Colon (tissue), 2 donors: ENCODE data around the gene PC.

ENCODE experiments used
- FAIRE-seq: peaks from 2 replicates; lab custom pipeline; 2012; peaks lifted over from hg19 to GRCh38; lab: Jason Lieb, UNC
- donor health status: control.
- donor health status: control.

PC gene

DNA sequence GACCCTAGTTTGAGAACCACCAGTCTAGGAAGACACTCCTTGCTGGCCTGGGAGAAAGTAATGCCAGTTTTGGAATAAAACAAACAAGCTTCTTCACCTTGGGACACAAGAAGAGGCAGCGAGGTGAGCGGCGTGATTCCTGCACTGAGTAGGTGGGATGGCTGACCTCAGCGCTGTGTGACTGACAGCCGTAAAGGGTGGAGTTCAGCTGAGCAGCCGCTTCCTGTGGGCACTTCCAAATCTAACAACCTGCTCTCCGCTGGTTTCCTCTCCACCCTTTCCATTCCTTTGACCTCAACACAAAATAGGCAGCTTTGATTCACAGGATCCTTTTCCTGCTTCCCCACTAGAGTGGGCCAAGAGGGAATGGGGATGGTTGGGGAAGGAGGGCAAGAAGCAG lies 45.8 kb downstream of the PC start:
- FAIRE-seq = no peak

DNA sequence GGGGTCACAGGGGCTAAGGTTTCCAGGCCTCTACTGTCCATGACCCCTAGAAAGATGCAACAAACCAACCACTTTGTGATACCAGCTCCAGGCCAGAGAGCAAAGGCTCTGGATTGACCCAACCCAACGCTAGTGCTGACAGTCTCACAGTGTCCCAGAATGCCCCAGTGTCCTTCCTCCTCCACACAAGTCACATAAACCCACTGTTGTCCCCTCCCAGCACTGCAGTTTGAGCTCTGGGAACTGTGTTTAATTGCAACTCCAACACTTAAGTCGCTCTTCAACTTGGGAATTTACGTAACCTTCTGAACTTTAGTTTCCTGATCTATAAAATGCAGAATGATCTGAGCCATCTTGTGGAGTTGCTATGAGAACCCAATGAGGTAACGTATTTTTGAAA lies 47.5 kb downstream of the PC start:
- no peak for FAIRE-seq

DNA sequence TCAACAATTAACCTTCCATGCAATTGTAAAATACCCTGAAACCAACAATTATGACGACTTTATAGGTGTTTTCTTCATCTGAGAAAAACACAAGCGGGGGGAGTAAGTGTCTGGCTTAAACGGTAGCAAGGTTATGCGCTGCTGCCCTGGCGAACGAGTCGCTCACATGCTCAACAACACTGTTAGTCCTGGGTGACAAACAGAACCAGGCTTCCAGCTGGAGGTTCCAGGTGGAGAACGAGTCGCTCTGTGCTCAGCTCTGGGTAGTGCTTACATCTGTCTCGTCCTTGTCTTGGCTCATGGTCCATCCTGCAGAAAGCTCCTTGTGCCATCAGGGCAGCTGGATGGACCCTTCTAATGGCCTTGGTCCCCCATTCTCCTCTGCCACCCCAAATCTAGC lies 48.2 kb downstream of the PC start:
- no peak for FAIRE-seq

DNA sequence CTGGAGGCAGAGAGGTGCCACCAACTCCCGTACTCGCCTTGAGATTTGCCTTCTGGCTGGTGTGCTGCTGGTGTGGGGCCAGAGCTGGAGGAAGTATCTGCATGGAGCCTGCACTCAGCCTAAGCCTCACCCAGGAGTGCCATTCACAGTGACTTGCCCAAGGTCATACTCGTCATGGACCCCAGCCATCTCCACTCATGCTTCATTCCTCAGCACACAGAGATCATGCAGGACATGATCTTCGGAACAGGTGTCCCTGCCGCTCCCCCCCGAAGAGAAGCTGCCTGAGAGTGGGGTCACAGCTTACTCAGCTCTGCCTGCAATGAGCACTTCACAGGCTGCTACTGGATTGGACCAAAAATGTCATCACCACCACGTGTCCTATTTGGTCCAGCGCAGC lies 49.0 kb downstream of the PC start:
- FAIRE-seq = no peak

DNA sequence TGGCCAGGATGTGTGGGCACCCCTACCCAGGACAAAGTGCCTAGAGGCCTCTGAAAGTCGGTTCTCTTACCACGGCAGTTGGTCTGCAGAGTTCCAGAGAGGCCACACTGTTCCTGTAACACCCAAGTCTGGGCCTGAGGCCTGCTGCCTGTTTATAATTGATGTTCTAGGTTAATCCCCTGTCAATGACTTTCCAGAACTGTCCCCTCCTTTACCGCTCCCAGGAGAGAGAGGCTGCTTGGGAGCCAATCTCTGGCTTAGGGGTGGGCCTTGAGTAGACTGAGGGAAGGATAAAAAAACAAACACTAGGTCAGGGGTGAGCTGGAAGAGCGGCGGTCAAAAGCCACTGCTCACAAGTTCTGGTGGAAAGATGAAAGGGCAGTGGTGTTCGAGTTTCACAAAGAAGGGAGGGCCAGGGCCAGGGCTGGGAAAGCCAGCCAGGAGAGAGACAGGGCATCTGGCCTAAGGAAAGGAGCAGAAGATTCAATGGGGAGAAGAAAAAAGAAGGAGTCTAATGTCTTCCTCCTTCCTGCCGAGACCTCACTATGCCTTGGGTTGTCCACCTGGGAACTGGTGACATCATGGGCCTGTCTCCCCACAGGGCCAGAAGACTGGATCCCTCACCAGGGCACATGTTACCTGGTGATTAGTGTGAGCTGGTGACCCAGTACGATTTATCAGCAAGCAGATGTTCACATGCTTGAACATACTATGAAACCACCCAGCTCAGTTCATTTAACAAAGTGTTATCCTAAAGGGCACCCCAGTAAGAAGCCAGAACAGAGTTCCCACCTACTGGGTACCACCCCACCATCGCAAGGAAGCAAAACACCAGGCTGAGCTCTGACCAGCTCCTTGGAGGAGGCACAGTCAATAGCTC lies 50.2 kb downstream of the PC start:
- FAIRE-seq = no peak

DNA sequence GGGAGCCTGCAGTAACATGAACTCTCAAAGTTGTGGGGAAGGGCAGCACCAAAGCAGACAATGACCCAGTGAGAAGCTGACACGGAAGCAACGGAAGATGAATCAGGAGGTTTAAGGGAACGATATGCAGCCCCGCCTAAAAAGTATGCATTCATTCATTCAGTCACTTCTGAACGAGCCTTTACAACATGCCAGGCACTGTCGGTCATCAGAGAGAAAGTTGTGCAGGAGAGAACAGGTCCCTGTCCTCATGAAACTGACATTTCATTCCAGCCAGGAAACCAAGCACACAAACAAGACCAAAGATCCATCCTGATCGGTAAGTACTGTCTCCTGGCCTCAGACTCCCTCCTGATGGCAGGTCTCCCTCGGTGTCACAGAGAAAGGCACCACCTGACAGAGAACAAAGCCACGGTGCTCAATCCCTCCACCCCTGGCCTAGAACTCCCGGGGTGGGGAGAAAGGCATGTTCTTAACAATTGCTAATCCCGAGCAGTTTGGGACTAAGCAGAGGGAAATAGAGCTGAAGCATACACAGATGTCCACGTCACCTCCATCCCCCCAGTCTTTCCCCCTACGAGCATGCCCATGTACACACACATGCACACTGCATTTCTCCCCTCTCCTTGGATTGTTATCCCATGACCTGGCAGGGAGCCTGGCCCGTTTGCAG lies 52.0 kb downstream of the PC start:
- FAIRE-seq = no peak

DNA sequence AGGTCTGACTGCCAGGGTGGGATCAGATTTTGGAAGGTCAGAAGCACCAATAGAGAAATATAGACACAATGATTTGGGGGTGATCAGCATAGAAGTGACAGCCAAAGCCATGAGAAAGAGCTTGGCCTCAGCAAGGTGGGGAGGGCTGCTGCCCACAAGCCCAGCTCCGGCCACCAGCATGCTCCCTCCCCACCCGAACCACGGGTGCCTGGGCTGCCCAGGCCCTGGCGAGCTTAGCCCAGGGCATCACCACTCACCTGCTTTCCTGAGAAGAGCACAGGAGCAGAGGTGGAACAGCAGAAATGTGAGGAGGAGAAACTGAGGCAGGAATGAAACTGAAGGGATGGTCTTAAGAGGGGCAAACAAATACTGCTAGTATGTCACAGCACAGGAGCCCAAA lies 52.6 kb downstream of the PC start:
- no peak for FAIRE-seq

DNA sequence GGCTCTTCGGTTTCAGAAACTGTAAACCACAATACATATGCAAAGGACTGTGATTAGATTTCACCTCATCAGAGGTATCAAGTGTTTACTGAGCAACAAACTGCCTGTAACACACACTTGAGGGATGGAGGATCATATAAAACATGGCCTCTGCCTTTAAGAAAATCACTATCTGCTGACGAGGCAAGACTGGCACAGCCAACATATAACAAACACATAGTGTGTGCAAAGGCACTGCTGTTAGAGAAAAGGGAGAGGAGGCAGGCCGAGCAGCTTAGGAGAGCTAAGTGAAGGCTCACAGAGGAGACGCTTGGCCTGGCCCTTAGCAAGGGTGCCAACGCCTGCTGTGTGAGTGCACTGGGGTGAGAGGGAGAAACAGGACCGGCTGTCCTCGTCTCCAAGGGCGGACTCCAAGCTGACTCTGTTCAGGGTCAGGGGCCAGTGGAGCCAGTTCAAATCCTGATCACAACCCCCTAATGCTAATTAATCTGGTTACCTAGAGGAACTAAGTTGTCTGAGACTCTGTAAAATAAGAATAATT lies 53.1 kb downstream of the PC start:
- FAIRE-seq = no peak

DNA sequence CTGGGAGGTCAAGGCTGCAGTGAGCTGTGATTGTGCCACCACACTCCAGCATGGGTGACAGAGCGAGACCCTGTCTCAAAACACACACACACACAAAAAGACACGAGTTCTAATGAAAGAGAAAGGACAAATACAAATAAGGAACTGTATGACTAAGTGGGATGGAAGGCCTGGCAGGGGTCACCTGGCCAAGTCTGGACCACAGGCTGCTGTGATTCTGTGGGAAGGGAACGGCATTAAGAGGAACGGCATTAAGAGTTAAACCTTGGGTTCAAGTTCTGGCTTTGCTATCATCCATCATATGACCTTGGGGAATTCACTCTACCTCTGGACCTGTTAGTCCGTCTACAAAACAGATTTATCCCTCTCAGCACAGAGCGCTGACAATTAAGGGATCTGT lies 53.6 kb downstream of the PC start:
- no peak for FAIRE-seq

DNA sequence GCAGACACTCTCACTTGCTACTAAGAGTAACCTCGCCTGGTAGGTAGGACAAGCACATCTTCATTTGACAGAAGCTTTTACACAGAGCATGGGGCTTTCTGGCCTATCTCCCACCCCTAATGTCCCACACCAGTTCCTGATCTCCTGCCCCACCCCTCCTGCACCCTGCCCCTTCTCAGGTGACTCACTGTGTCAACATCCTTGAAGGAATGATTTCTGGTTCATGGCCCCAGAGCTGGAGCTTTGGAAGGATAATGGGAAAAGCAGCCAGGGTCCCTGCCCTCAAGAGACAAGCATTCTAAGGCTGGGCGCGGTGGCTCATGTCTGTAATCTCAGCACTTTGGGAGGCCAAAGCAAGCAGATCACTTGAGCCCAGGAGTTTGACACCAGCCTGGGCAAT lies 54.1 kb downstream of the PC start:
- no peak for FAIRE-seq

DNA sequence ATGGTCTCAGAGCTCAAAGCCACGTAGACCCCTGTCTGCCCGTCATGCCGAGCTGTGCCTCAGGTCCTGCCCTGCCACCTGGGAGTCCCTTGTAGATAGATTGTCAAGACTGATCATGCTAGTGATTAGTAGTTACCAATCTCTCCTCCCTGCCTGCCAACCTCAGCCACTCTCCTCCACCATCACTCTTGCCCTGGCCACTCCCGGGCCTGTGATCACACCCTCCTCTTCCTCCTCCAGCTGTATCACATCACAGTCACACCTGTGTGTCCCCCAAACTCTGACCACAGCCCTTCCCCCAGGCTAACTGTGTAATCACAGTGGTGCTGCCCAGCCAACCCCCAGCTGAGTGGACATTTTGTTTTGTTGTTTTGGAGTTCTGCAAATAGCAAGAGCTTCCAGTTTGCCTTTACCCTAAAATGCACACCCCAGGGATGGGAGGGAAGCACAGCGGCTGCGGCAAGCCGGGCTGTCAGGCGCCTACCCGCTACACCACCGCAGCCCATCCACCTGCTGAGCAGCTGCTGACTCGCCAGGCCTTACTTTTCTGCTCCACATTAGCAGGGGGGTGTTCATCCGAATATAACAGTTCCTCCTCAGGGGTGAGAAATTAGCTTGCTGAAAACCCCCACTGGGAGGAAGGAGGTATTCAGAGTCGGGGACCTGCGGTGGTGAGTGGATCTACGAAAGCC lies 55.6 kb downstream of the PC start:
- no peak for FAIRE-seq

DNA sequence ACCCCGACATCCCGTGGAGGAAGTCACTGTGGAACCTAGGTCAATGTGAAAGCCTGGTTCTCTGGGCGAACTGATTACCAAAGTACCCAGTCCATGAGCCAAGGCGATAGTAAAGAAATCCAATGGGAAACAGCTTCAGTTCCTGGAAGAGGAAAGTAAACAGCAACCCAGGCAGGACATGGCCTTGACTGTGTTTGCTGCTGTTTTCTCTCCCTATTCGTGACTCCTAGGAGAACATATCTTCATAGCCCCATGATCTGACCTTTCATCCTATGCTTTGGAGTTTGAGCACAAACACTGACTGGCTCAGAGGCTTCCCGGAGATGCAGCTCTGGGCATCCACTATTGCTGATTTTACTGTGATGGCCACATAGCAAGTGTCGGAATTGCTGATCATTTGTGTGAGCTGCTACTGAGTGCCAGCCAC lies 56.2 kb downstream of the PC start:
- no peak for FAIRE-seq

DNA sequence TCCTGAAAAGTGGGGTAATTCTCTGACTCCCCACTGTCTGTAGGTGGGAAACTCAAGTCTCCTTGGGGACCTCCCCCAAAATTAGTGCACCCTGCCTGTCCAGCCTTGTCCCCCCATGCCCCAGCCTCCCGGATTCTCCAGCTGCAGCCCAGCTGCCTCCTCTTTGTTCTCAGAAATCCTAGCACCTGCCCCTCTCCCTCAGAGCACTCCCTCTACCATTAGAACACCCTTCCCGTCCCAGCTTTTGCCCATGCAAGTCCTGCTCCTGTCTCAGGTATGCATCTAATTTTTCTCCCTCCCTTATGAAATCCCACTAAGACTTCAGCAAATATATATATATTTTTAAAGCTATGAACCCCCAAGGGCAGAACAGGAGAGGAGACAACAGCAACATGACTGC lies 64.0 kb downstream of the PC start:
- FAIRE-seq = no peak

DNA sequence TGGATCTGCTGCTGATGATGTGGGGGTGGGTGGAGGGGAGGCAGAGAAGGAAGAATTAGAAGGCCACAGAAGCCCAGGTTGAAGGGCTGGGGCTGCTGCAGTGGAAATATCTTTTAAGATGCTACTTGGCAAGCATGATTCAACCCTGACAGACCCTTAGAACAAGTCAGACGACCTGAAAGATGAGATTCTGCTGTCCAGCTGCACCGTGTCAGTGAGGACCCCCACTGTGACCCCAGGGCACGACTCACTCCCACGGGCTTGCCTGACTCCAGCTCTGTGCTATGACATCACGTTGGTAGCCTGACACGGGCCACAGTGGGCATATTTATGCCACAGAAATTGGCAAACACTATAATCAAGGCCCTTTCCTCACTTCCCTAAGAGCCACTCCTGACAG lies 65.3 kb downstream of the PC start:
- FAIRE-seq = no peak

DNA sequence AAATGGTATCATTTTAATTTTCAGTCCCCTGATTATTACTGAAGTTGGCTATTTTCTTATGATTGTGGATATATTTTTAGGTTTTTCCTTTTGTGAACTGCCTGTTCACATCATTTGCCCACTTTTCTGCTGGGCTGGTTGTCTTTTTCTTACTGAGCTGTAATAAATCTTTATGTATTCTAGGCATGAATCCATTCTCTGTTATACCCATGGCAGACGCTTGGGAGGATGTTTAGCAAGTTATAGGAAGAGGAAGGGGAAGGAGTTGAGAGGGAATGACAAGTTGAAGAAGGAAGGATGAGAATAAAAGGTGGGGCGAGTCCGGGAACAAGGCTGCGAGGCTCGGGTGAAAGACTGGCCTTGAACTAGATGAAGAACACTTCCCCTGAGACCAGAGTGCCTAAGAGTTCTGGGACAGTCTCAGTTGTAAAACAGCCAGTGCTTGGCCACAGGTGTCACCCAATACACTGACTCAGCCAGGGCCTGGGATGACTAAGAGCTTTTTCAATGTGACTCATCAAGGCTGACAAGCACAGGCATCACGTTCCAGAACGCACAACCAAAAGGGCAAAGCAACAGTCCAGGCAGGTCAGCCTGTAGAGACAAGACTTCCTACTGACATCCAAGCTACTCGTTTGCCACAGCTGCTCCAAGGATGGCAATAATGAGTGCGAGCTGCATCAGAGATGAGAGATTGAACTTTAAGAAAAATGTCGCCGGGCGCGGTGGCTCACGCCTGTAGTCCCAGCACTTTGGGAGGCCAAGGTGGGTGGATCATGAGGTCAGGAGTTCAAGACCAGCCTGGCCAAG lies 66.1 kb downstream of the PC start:
- no peak for FAIRE-seq

DNA sequence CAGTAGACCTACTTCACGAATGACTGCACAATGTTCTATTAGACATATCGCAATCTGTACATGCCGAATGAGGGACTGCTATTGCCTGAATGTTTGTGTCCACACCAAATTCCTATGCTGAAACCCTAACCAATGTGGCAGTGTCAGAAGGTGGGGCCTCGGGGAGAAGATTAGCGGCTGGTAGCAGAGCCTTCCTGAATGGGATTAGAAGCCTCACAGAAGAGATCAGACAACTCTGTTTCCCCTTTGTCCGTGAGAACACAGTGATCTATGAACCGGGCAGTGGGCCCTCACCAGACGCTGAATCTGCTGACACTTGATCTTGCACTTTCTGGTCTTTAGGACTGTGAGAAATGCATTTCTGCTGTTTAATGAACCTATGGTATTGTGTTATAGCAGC lies 68.2 kb downstream of the PC start:
- no peak for FAIRE-seq

DNA sequence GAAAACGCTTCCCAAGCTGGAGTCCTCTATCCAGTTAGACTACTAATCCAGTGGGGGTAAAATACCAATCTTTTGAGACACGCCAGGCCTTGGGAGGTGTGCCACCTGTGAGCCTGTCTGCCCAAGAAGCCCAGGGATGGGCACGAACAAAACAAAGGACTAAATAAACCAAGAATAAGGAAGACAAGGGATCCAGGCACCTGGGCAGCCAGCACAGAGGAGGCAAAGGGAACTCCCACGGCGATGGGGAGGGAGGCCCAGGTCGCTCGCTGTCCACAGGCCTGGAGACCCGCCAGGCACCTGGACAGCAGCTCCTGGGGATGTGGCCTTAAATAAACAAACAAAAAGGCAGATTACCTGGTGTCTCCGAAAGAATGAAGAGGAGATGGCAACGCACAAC lies 69.9 kb downstream of the PC start:
- no peak for FAIRE-seq

DNA sequence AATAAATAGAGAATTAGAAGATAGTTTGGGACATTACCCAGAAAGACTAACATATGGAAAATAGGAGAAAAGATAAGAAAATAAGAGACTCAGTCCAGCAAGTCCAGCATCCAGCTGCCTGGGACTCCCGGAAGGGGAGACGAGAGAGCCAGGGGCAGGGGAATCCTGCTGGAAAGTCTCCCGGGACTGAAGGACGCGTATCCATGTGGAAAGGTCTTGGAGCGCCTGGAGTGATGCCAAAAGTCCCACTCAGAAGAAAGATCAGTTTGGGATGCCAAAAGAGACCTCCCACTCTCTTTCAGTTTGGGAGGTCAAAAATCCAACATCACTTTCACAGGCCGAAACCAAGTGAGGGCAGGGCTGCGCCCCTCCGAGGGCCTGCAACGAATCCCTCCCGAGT lies 70.7 kb downstream of the PC start:
- FAIRE-seq = no peak

DNA sequence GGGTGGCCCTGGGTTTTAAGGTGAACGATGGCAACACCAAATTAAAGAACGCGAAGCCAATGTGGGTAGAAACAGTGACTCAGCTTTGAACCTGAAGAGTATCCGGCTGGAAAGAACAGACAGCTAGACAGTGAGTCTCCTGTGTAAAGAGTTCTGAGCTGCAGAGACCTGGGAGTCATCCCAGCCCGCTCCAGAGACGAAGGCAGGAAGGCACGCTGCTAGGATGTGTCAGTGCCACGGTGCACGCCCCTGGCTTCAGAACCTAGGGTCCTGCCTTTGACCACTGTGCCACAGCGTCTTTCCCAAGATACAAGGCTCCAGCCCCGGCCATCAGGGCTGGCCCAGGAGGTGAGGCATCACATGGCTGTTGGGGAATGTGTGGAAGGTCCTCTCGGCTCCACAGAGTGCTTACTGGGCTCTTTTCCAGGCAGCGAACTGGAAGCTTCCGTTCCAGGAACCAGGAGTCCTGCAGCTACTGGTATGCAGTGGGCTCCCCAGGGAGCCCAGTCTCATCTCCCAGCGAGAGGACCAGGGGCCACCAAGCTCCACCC lies 71.4 kb downstream of the PC start:
- no peak for FAIRE-seq

DNA sequence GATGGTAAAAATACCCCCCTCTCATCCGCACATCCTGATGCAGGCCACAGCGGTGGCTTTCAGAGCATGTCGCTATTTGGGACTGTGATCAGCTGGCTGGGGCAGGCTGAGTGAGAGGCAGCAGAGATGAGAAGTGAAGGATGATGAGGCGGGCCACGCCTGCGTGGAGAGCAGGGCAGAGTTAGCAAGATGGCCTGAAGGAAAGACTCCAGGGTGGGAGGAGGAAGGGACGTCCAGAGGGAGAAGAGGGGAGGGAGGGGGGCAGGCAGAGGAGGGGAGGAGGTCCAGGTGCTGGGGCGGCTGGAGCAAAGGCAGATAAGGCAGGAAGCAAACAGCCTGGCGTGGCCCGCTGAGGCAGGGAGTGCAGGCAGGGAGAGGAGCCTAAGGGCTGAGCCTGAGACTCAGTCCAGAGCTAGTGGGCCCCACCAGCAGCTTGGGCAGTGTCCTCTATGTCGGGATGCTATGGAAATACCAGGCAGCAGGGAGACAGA lies 72.2 kb downstream of the PC start:
- no peak for FAIRE-seq

DNA sequence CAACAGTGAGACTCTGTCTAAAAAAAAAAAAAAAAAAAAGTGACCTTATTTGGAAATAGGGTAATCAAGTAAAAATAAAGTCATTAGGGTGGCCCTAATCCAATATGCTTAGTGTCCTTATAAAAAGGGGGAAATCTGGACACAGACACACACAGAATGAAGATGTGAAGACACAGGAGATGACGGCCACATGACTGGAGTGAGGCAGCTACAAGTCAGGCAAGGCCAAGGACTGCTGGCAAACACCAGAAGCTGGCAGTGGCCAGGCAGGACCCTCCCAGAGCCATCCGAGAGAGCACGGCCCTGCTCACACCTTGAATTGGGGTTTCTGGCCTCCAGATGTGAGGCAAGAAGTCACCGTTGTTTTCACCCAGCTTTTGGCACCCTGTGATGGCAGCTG lies 72.7 kb downstream of the PC start:
- FAIRE-seq = no peak

DNA sequence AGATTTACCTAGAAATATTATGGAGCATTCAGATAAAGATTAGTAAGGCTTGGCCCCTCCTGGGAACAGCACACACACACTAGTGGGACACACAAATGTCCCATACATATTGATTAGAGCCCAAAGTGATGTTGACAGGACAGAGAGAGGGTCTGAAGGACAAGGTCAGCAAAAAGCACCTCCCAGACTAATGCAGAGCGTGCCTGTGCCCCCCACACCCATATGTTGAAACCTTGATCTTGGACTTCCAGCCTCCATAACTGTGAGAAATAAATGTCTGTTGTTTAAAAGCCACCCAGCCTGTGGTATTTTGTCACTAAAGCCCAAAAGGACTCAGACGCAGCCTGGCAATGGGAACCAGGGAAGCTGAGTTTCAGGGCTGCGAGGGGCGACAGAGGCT lies 73.7 kb downstream of the PC start:
- no peak for FAIRE-seq
